Gastrocnemius medialis (tissue), 4 donors: ENCODE data around the gene TADA3.

Experiments used
- POLR2A ChIP-seq, 2 donors: fragments of 450-650 bp; IDR thresholded peaks; one replicate each; pipeline ENCODE4 v1.6.1; 2017; ENCODE audit warnings: antibody characterized with exemption in 2 of 2, mild to moderate bottlenecking in 2 of 2, moderate library complexity in 2 of 2
- TF ChIP-seq, protein P1 (sequence below), 5 experiments: fragments of 450-650 bp in 3 of 5; fragments of 200-600 bp in 2 of 5; sonication (generic) in 2 of 5; IDR thresholded peaks in 4 of 5; conservative IDR thresholded peaks in 1 of 5; 1 replicate in 4 of 5; 2 replicates in 1 of 5; pipeline ENCODE4 v1.5.1; 2016 to 2019; ENCODE audit warnings: antibody characterized with exemption in 5 of 5, mild to moderate bottlenecking in 3 of 5, moderate library complexity in 3 of 5

DNA sequence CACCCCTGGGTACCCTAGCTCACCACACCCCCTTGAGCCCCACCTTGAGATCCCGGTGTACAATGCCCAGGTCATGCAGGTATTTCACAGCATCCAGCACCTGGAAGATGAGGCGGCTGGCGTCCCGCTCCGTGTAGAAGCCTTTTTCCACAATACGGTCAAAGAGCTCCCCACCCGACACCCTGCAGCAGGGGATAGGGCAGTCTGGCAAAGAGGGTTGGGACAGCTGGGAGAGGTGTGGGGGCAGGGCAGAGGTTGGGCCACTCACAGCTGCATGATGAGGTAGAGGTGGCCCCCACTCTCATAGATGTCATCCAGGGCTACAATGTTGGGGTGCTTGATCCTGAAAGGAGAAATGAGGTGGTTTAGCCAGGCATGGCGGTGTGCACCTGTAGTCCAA, 29.4 kb downstream of the TADA3 start:
- TF ChIP-seq, protein P1, sequence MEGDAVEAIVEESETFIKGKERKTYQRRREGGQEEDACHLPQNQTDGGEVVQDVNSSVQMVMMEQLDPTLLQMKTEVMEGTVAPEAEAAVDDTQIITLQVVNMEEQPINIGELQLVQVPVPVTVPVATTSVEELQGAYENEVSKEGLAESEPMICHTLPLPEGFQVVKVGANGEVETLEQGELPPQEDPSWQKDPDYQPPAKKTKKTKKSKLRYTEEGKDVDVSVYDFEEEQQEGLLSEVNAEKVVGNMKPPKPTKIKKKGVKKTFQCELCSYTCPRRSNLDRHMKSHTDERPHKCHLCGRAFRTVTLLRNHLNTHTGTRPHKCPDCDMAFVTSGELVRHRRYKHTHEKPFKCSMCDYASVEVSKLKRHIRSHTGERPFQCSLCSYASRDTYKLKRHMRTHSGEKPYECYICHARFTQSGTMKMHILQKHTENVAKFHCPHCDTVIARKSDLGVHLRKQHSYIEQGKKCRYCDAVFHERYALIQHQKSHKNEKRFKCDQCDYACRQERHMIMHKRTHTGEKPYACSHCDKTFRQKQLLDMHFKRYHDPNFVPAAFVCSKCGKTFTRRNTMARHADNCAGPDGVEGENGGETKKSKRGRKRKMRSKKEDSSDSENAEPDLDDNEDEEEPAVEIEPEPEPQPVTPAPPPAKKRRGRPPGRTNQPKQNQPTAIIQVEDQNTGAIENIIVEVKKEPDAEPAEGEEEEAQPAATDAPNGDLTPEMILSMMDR (IDR thresholded peaks at IDR 0.05 in 4 of 5, conservative IDR thresholded peaks at IDR 0.05 in 1 of 5) = no peak
- no peak for TF ChIP-seq POLR2A (IDR thresholded peaks at IDR 0.05)
